Adipocyte (in vitro differentiated cells): Measurements from ENCODE around the gene ANKRD2.
"Not testable (repeated sequence)": the region's sequence is repeated elsewhere in the genome, so short reads cannot be mapped to it uniquely, and the experiment has no call there.

ENCODE experiments used
- DNase-seq: peaks from one replicate; pipeline ENCODE4 v3.0.0-alpha.2; 2015; ENCODE audit warnings: low read depth
- H3K27me3 ChIP-seq: replicated peaks from 2 replicates; pipeline ENCODE4 v1.7.0; 2013; ENCODE audit warnings: mild to moderate bottlenecking, low read length, moderate library complexity; ENCODE audit not compliant: control insufficient read depth, insufficient read depth
- H3K36me3 ChIP-seq: 2 replicates; pipeline ENCODE4 v1.7.0; 2013; ENCODE audit warnings: low read length, mild to moderate bottlenecking, moderate library complexity; ENCODE audit not compliant: control insufficient read depth, insufficient read depth, severe bottlenecking
- H3K4me1 ChIP-seq: 2 replicates; pipeline ENCODE4 v1.7.0; 2013; ENCODE audit warnings: mild to moderate bottlenecking, low read length, moderate library complexity; ENCODE audit not compliant: control insufficient read depth, insufficient read depth
- H3K4me3 ChIP-seq: 2 replicates; pipeline ENCODE4 v1.7.0; 2013; ENCODE audit warnings: mild to moderate bottlenecking, low read length, moderate library complexity
- H3K9ac ChIP-seq: 2 replicates; pipeline ENCODE4 v1.7.0; 2013; ENCODE audit warnings: mild to moderate bottlenecking, low read length, moderate library complexity
- H3K9me3 ChIP-seq: 2 replicates; pipeline ENCODE4 v1.7.0; 2013; ENCODE audit warnings: mild to moderate bottlenecking, low read length, moderate library complexity; ENCODE audit not compliant: control insufficient read depth

Gene ANKRD2

GRCh38 chr10:97572214-97572989, at the start of gene ANKRD2:
Gene ANKRD2 (plus strand): TSS chr10:97572779. CDS start chr10:97572789, 10 bp downstream.
- H3K4me1 ChIP-seq: peaks cover 17% of the 10 kb centered on the region
- DNase-seq: peak; percentile 86
- no peak within 1 kb of the TSS for H3K4me3 ChIP-seq
- no peaks in the 10 kb centered on the region for H3K9me3 ChIP-seq
- H3K9ac ChIP-seq: no peak within 1 kb of the TSS
- no peaks in the 10 kb centered on the region for H3K27me3 ChIP-seq
- peaks cover 36% of the 10 kb centered on the region for H3K36me3 ChIP-seq

GRCh38 chr10:97522937-97523336, 49.6 kb upstream of the ANKRD2 start:
- Histone ChIP-seq H3K4me1 (peaks cover 23% of the 10 kb centered on the region), H3K4me3 (no peak overlapping the region), H3K9ac (no peak overlapping the region), H3K9me3 (no peaks in the 10 kb centered on the region), H3K36me3 (no peaks in the 10 kb centered on the region), H3K27me3 (no peaks in the 10 kb centered on the region)
- no peak for DNase-seq

- H3K27me3 ChIP-seq: no peaks in the 10 kb centered on the region
- H3K4me1 ChIP-seq: peaks cover 4% of the 10 kb centered on the region
- H3K36me3 ChIP-seq: no peaks in the 10 kb centered on the region
- no peak overlapping the region for H3K4me3 ChIP-seq
- H3K9me3 ChIP-seq: no peaks in the 10 kb centered on the region
- DNase-seq: no peak
- H3K9ac ChIP-seq: no peak overlapping the region
Observed at GRCh38 chr10:97525086-97525485, 47.5 kb upstream of the ANKRD2 start.

- H3K9ac ChIP-seq: no peak overlapping the region
- H3K9me3 ChIP-seq: no peaks in the 10 kb centered on the region
- DNase-seq: no peak
- peaks cover 4% of the 10 kb centered on the region for H3K4me1 ChIP-seq
- H3K27me3 ChIP-seq: no peaks in the 10 kb centered on the region
- H3K4me3 ChIP-seq: no peak overlapping the region
- no peaks in the 10 kb centered on the region for H3K36me3 ChIP-seq
Observed at GRCh38 chr10:97525683-97526110, 46.9 kb upstream of the ANKRD2 start.

GRCh38 chr10:97528876-97529275, 43.7 kb upstream of the ANKRD2 start:
- H3K4me1 ChIP-seq, DNase-seq, H3K36me3 ChIP-seq, H3K9me3 ChIP-seq, H3K27me3 ChIP-seq, H3K9ac ChIP-seq, H3K4me3 ChIP-seq: not testable (repeated sequence)

GRCh38 chr10:97529685-97530465, 42.7 kb upstream of the ANKRD2 start:
- H3K4me3 ChIP-seq: no peak overlapping the region
- H3K9ac ChIP-seq: no peak overlapping the region
- DNase-seq: no peak
- H3K9me3 ChIP-seq: no peaks in the 10 kb centered on the region
- peaks cover 9% of the 10 kb centered on the region for H3K4me1 ChIP-seq
- no peaks in the 10 kb centered on the region for H3K36me3 ChIP-seq
- no peaks in the 10 kb centered on the region for H3K27me3 ChIP-seq

GRCh38 chr10:97531401-97531986, 41.1 kb upstream of the ANKRD2 start:
- DNase-seq: no peak
- no peaks in the 10 kb centered on the region for H3K36me3 ChIP-seq
- no peak overlapping the region for H3K9ac ChIP-seq
- no peaks in the 10 kb centered on the region for H3K27me3 ChIP-seq
- H3K9me3 ChIP-seq: no peaks in the 10 kb centered on the region
- H3K4me3 ChIP-seq: no peak overlapping the region
- H3K4me1 ChIP-seq: peaks cover 6% of the 10 kb centered on the region

- H3K27me3 ChIP-seq: no peaks in the 10 kb centered on the region
- DNase-seq: peak; percentile 67
Observed at GRCh38 chr10:97532935-97533671, 39.5 kb upstream of the ANKRD2 start.

GRCh38 chr10:97533888-97534287, 38.7 kb upstream of the ANKRD2 start:
- H3K4me1 ChIP-seq: peaks cover 14% of the 10 kb centered on the region
- H3K9me3 ChIP-seq: no peaks in the 10 kb centered on the region
- H3K36me3 ChIP-seq: no peaks in the 10 kb centered on the region
- no peak overlapping the region for H3K4me3 ChIP-seq
- no peak overlapping the region for H3K9ac ChIP-seq
- no peak for DNase-seq
- no peaks in the 10 kb centered on the region for H3K27me3 ChIP-seq

More at GRCh38 chr10:97532935-97533671, 39.5 kb upstream of the ANKRD2 start:
- no peak overlapping the region for H3K4me3 ChIP-seq
- H3K9ac ChIP-seq: no peak overlapping the region
- no peaks in the 10 kb centered on the region for H3K9me3 ChIP-seq
- no peaks in the 10 kb centered on the region for H3K36me3 ChIP-seq
- H3K4me1 ChIP-seq: peaks cover 8% of the 10 kb centered on the region

- Histone ChIP-seq H3K9ac (no peak overlapping the region), H3K4me3 (no peak overlapping the region), H3K4me1 (peaks cover 24% of the 10 kb centered on the region), H3K36me3 (no peaks in the 10 kb centered on the region), H3K9me3 (no peaks in the 10 kb centered on the region), H3K27me3 (no peaks in the 10 kb centered on the region)
- DNase-seq: no peak
Observed at GRCh38 chr10:97534746-97535367, 37.7 kb upstream of the ANKRD2 start.
